Neural progenitor cell (in vitro differentiated cells): ENCODE measurements around the gene APOL3. TPM values are rescaled to one million over a fixed set of nuclear protein-coding genes. Genes with fewer than 3 reads are reported as not detected.

Source experiments
- DNase-seq: peaks from one replicate; pipeline ENCODE4 v3.0.0-alpha.2; 2016; ENCODE audit warnings: low spot score
- H2AFZ ChIP-seq: fragments of 200-600 bp; sonication (generic); replicated peaks from 2 replicates; pipeline ENCODE4 v1.6.1; 2016; ENCODE audit warnings: antibody characterized with exemption
- H3F3A ChIP-seq: fragments of 200-600 bp; sonication (generic); 2 replicates; pipeline ENCODE4 v1.6.1; 2016; ENCODE audit warnings: antibody characterized with exemption, low read depth
- H3K27ac ChIP-seq: fragments of 200-600 bp; sonication (generic); 2 replicates; pipeline ENCODE4 v1.5.1; 2016; ENCODE audit warnings: mild to moderate bottlenecking
- H3K27me3 ChIP-seq: fragments of 200-600 bp; sonication (generic); 2 replicates; pipeline ENCODE4 v1.6.1; 2016; ENCODE audit warnings: mild to moderate bottlenecking, moderate library complexity
- H3K36me3 ChIP-seq: fragments of 200-600 bp; sonication (generic); 2 replicates; pipeline ENCODE4 v1.5.1; 2016
- H3K4me1 ChIP-seq: fragments of 200-600 bp; sonication (generic); 2 replicates; pipeline ENCODE4 v1.6.1; 2016; ENCODE audit warnings: mixed run types
- H3K4me2 ChIP-seq: fragments of 200-600 bp; sonication (generic); 2 replicates; pipeline ENCODE4 v1.6.1; 2016
- H3K4me3 ChIP-seq: fragments of 200-600 bp; sonication (generic); 2 replicates; pipeline ENCODE4 v1.5.1; 2016
- H3K79me2 ChIP-seq: fragments of 200-600 bp; sonication (generic); 2 replicates; pipeline ENCODE4 v1.6.1; 2016; ENCODE audit warnings: low read depth
- H3K9ac ChIP-seq: fragments of 200-600 bp; sonication (generic); 2 replicates; pipeline ENCODE4 v1.6.1; 2016
- H3K9me3 ChIP-seq: fragments of 200-600 bp; sonication (generic); 2 replicates; pipeline ENCODE4 v1.5.1; 2016; ENCODE audit warnings: low read depth
- H4K20me1 ChIP-seq: fragments of 200-600 bp; sonication (generic); 2 replicates; pipeline ENCODE4 v1.6.1; 2016; ENCODE audit warnings: low read depth
- H3K27ac Mint-ChIP-seq: 3 replicates; pipeline ENCODE4 v1.8.0; 2021; ENCODE audit warnings: mixed read lengths
- H3K27me3 Mint-ChIP-seq: 2 replicates; pipeline ENCODE4 v1.8.0; 2022; ENCODE audit warnings: low read depth, mild to moderate bottlenecking, inconsistent platforms, moderate library complexity, mixed read lengths; ENCODE audit not compliant: insufficient read depth
- H3K36me3 Mint-ChIP-seq: 3 replicates; pipeline ENCODE4 v1.8.0; 2021; ENCODE audit warnings: mixed read lengths
- H3K4me1 Mint-ChIP-seq: 3 replicates; pipeline ENCODE4 v1.8.0; 2021; ENCODE audit warnings: mixed read lengths
- H3K4me3 Mint-ChIP-seq: 3 replicates; pipeline ENCODE4 v1.8.0; 2021; ENCODE audit warnings: mild to moderate bottlenecking, moderate library complexity, mixed read lengths
- H3K9me3 Mint-ChIP-seq: 3 replicates; pipeline ENCODE4 v1.8.0; 2020; ENCODE audit warnings: mixed read lengths
- EZH2 ChIP-seq: fragments of 200-600 bp; sonication (generic); IDR thresholded peaks from 2 replicates; pipeline ENCODE4 v1.6.1; 2017; ENCODE audit warnings: antibody characterized with exemption, mild to moderate bottlenecking, moderate library complexity
- EZH2phosphoT487 ChIP-seq: fragments of 200-600 bp; sonication (generic); IDR thresholded peaks from 2 replicates; pipeline ENCODE4 v1.6.1; 2017; ENCODE audit warnings: antibody characterized with exemption
- total RNA-seq: library from RNA; depleted of rRNA; stranded (reverse); fragments of >200 nt; gene quantifications from 2 replicates; pipeline ENCODE4 v1.2.3, GENCODE V29; 2015; ENCODE audit warnings: low replicate concordance
- TF ChIP-seq, protein P1 (sequence below): fragments of 200-600 bp; sonication (generic); IDR thresholded peaks from 2 replicates; pipeline ENCODE4 v1.5.1; 2017; ENCODE audit warnings: antibody characterized with exemption, mild to moderate bottlenecking

The APOL3 gene
- total RNA-seq, 1 donor from 2014 or later = not detected

- peaks cover 6% of the 10 kb centered on the region for H3K4me1 ChIP-seq
- TF ChIP-seq, protein P1, sequence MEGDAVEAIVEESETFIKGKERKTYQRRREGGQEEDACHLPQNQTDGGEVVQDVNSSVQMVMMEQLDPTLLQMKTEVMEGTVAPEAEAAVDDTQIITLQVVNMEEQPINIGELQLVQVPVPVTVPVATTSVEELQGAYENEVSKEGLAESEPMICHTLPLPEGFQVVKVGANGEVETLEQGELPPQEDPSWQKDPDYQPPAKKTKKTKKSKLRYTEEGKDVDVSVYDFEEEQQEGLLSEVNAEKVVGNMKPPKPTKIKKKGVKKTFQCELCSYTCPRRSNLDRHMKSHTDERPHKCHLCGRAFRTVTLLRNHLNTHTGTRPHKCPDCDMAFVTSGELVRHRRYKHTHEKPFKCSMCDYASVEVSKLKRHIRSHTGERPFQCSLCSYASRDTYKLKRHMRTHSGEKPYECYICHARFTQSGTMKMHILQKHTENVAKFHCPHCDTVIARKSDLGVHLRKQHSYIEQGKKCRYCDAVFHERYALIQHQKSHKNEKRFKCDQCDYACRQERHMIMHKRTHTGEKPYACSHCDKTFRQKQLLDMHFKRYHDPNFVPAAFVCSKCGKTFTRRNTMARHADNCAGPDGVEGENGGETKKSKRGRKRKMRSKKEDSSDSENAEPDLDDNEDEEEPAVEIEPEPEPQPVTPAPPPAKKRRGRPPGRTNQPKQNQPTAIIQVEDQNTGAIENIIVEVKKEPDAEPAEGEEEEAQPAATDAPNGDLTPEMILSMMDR = no peak
- TF ChIP-seq EZH2 = no peak
- TF ChIP-seq EZH2phosphoT487 = no peak
- no peak overlapping the region for H3K4me2 ChIP-seq
- H3K9ac ChIP-seq = no peak overlapping the region
- no peaks in the 10 kb centered on the region for H4K20me1 ChIP-seq
- no peaks in the 10 kb centered on the region for H3K36me3 ChIP-seq
- H3K9me3 ChIP-seq = no peaks in the 10 kb centered on the region
- no peak for DNase-seq
- H3F3A ChIP-seq = no peaks in the 10 kb centered on the region
- H3K4me3 ChIP-seq = no peak overlapping the region
- no peak overlapping the region for H3K27ac Mint-ChIP-seq
- peaks cover 2% of the 10 kb centered on the region for H3K4me1 Mint-ChIP-seq
- no peaks in the 10 kb centered on the region for H3K79me2 ChIP-seq
- H3K36me3 Mint-ChIP-seq = no peaks in the 10 kb centered on the region
- no peaks in the 10 kb centered on the region for H3K9me3 Mint-ChIP-seq
- H2AFZ ChIP-seq = peak overlapping the region; percentile 55
- H3K27me3 ChIP-seq = no peaks in the 10 kb centered on the region
- peaks cover 7% of the 10 kb centered on the region for H3K27me3 Mint-ChIP-seq
- H3K4me3 Mint-ChIP-seq = no peak overlapping the region
- no peak overlapping the region for H3K27ac ChIP-seq
Observed at GRCh38 chr22:36184433-36185025, 24.0 kb upstream of the APOL3 start.

DNA sequence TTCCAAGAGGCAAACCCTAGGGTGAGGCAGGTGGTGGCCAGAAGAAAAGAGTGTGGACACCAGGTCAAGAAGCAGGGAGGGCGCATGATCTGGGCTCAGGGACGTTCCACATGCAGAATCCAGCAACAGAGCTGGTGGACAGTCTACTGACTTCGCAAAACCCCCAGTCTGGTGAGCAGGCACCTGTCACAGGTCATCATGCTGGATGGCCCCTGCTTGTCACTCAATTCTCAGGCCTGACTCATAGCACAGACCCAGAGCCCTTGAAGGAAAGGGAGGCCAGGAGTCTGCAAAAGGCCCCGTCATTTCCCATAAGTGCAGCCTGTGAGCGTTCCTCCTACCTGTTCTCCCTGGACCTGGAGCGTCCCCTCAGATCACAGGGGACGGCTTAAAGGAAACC is 22.9 kb upstream of the APOL3 start:
- Mint-ChIP-seq H3K27me3 (peaks cover 7% of the 10 kb centered on the region), H3K9me3 (no peaks in the 10 kb centered on the region), H3K4me3 (no peak overlapping the region), H3K27ac (no peak overlapping the region), H3K36me3 (no peaks in the 10 kb centered on the region), H3K4me1 (peaks cover 2% of the 10 kb centered on the region)
- no peak overlapping the region for H3K27ac ChIP-seq
- no peak overlapping the region for H3K9ac ChIP-seq
- H4K20me1 ChIP-seq = no peaks in the 10 kb centered on the region
- TF ChIP-seq, protein P1 = no peak
- no peak for TF ChIP-seq EZH2phosphoT487
- TF ChIP-seq EZH2 = no peak
- H3K27me3 ChIP-seq = no peaks in the 10 kb centered on the region
- no peaks in the 10 kb centered on the region for H3K9me3 ChIP-seq
- no peak overlapping the region for H3K4me3 ChIP-seq
- peaks cover 6% of the 10 kb centered on the region for H3K4me1 ChIP-seq
- DNase-seq = no peak
- H3F3A ChIP-seq = no peaks in the 10 kb centered on the region
- no peaks in the 10 kb centered on the region for H3K36me3 ChIP-seq
- no peak overlapping the region for H3K4me2 ChIP-seq
- H2AFZ ChIP-seq = no peak overlapping the region
- H3K79me2 ChIP-seq = no peaks in the 10 kb centered on the region

- Histone ChIP-seq H3K9me3 (no peaks in the 10 kb centered on the region), H3K79me2 (no peaks in the 10 kb centered on the region), H3K36me3 (no peaks in the 10 kb centered on the region), H3F3A (no peaks in the 10 kb centered on the region), H3K4me2 (no peak overlapping the region), H3K27me3 (no peaks in the 10 kb centered on the region), H4K20me1 (no peaks in the 10 kb centered on the region), H3K4me3 (no peak overlapping the region), H3K27ac (no peak overlapping the region), H3K4me1 (peaks cover 6% of the 10 kb centered on the region), H3K9ac (no peak overlapping the region), H2AFZ (no peak overlapping the region)
- Mint-ChIP-seq H3K36me3 (no peaks in the 10 kb centered on the region), H3K4me1 (peaks cover 2% of the 10 kb centered on the region), H3K9me3 (no peaks in the 10 kb centered on the region), H3K27ac (no peak overlapping the region), H3K4me3 (no peak overlapping the region), H3K27me3 (peaks cover 7% of the 10 kb centered on the region)
- TF ChIP-seq EZH2phosphoT487 = no peak
- TF ChIP-seq, protein P1 = no peak
- TF ChIP-seq EZH2 = no peak
- no peak for DNase-seq
Observed at GRCh38 chr22:36182857-36183256, 22.3 kb upstream of the APOL3 start.
